Pancreas (tissue), 10 donors: Measurements from ENCODE around the gene METTL27. TPM values are rescaled to one million over a fixed set of nuclear protein-coding genes. Genes with fewer than 3 reads are reported as not detected.

Experiments
- ATAC-seq, 4 donors: fragments of 200-7000 bp; cut with Tn5 transposase; one replicate each; pipeline versions ENCODE4 v1.8.0 to v1.9.1; 2020; ENCODE audit warnings: mild to moderate bottlenecking in 4 of 4, moderate library complexity in 4 of 4
- DNase-seq, 6 donors: peaks; one replicate each; pipeline ENCODE4 v3.0.0-alpha.2; 2020
- FAIRE-seq: peaks from 2 replicates; lab custom pipeline; 2012; peaks lifted over from hg19 to GRCh38; lab: Jason Lieb, UNC
- H3K27ac ChIP-seq, 4 donors: fragments of 200-600 bp; sonication (generic); 1 replicate in 3 of 4; 2 replicates in 1 of 4; pipeline versions ENCODE4 v1.5.0 to v1.8.0; 2020
- H3K27me3 ChIP-seq, 4 donors: fragments of 200-600 bp; one replicate each; pipeline ENCODE4 v1.8.0; 2021
- H3K36me3 ChIP-seq, 3 donors: fragments of 200-600 bp; sonication (generic) in 1 of 3; one replicate each; pipeline versions ENCODE4 v1.5.0 to v1.8.0; 2020 to 2021
- H3K4me1 ChIP-seq, 3 donors: fragments of 200-600 bp; one replicate each; pipeline ENCODE4 v1.8.0; 2021
- H3K4me3 ChIP-seq, 4 donors: fragments of 200-600 bp; sonication (generic) in 2 of 4; one replicate each; pipeline versions ENCODE4 v1.5.0 to v1.8.0; 2020 to 2021
- H3K9me3 ChIP-seq, 4 donors: fragments of 200-600 bp; one replicate each; pipeline ENCODE4 v1.8.0; 2021
- WGBS, 2 donors: extraction: QIAGEN DNeasy Blood & Tissue Kit; methylation state at CpG; one replicate each; pipeline ENCODE4 v1.1.7; 2013; 5-methylcytosine and 5-hydroxymethylcytosine counted together
- intact Hi-C, 3 donors: fragments of 100-400 bp; cut with DNase I; formaldehyde crosslinking; loops; one replicate each; pipeline versions ENCODE4 v1.11.1 to v1.14.2; 2022
- polyA plus RNA-seq, 2 donors: library from polyadenylated mRNA; stranded (reverse); fragments of 200-250 nt; gene quantifications; one replicate each; pipeline ENCODE4 v1.2.3, GENCODE V29; 2013
- total RNA-seq, 6 donors: library from RNA; stranded (reverse); fragmentation: NEBNext Ultra II Directional in 4 of 6; extraction: Animal tissue kit (Norgen Biotek cat#: 25700) in 4 of 6; gene quantifications; one replicate each; pipeline versions ENCODE4 v1.2.1 to v1.2.4, GENCODE V29; 2021 to 2023
- TF ChIP-seq, protein P1 (sequence below), 4 donors: fragments of 200-600 bp; sonication (generic) in 3 of 4; IDR thresholded peaks; one replicate each; pipeline versions ENCODE4 v1.5.0 to v1.8.0; 2021; ENCODE audit warnings: antibody characterized with exemption in 4 of 4
- donor health status: healthy with polysubstance abuse.
- donor health status: DM: no; HTN: no; CAD: no; lungs with moderate emphysema.
- donor health status: DM: no; HTN: no; CAD: no.
- donor health status: control.
- donor health status: control.
- donor health status: Bipolar disorder and iron deficiency.
- donor health status: DM: yes; HTN: yes; CAD: no.
- donor health status: DM: no; HTN: no; CAD: no.
- donor health status: DM: no; HTN: no; CAD: no.
- donor health status: DM: yes; HTN: yes; CAD: no.

METTL27 gene
- total and polyA plus RNA-seq, 8 donors, result 3.0 to 11.2 (median 5.5) TPM

DNA sequence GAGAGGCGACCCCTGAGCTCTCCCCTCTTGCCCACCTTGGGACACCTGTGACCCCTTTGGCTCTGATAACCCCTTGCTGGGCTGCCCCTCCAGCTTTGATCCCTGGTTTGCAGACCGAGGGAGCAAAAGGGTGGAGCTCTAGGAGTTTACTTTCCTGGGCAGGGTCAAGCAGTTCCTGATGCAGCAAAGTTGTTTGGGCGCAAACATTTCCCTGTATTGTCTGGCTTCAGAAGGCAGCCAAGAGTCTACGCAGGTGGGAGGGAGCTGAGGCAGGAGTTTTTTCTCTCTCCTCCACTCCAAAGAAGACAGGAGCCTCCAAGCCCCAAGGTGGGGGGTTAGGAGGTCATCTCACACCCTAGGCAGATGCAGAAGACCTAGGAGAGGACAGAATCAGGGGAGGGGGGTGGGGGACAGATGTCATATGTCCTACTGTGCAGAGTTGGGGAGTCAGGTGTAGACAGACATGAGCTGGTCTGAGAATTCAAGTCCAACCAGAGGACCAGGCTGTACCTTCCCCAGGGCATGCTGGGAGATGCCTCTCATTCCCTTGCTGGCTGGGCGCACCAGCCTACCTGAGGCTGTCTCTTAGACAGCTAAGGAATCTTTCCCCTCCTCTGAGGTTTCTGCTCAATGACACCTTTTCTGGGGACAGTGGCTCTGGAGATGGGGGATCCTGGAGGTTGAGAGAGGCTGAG, 39.2 kb upstream of the METTL27 start:
- TF ChIP-seq, protein P1, sequence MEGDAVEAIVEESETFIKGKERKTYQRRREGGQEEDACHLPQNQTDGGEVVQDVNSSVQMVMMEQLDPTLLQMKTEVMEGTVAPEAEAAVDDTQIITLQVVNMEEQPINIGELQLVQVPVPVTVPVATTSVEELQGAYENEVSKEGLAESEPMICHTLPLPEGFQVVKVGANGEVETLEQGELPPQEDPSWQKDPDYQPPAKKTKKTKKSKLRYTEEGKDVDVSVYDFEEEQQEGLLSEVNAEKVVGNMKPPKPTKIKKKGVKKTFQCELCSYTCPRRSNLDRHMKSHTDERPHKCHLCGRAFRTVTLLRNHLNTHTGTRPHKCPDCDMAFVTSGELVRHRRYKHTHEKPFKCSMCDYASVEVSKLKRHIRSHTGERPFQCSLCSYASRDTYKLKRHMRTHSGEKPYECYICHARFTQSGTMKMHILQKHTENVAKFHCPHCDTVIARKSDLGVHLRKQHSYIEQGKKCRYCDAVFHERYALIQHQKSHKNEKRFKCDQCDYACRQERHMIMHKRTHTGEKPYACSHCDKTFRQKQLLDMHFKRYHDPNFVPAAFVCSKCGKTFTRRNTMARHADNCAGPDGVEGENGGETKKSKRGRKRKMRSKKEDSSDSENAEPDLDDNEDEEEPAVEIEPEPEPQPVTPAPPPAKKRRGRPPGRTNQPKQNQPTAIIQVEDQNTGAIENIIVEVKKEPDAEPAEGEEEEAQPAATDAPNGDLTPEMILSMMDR (IDR thresholded peaks at IDR 0.05), result no peak
- Histone ChIP-seq H3K4me1 (no peaks in the 10 kb centered on the region), H3K27ac (no peak overlapping the region), H3K36me3 (no peaks in the 10 kb centered on the region), H3K4me3 (no peak overlapping the region), H3K9me3 (no peaks in the 10 kb centered on the region), H3K27me3 (no peaks in the 10 kb centered on the region)
- intact Hi-C loops, result no loop called here
- FAIRE-seq (no peak), DNase-seq (no peak), ATAC-seq (peak in 1 of 4 donors; percentile 19)
- WGBS, 2 donors, result 31 to 32% methylated on average over 5 of the region's 5 CpGs

DNA sequence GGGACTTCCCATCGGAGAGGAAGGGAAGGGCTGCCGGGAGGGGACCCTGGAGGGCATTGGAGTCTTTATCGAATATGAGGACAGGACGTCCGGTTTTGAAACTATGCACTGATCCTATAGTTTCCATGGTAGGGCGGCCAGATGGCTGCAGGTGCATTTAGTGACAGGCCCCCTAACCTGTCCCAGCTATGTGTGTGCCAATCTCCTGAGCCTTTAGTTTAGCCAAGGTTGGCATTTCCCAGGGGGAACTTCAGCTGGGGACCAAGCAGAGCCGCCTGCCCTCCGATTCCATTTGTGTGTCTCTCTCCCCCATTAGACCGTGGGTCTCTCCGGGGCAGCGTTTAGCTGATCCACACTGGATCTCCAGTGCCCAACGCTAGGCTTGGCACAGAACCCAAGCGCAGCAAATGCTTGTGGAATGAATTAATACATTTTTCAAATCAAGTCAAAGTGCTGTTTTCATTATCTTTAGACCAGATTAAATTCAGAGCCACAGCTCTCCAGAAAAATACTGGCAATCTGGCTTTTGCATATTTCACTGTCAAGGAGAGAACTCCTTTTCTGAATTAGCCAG, 38.5 kb upstream of the METTL27 start:
- Histone ChIP-seq H3K4me1 (no peaks in the 10 kb centered on the region), H3K9me3 (no peaks in the 10 kb centered on the region), H3K27me3 (no peaks in the 10 kb centered on the region), H3K36me3 (no peaks in the 10 kb centered on the region), H3K4me3 (no peak overlapping the region), H3K27ac (no peak overlapping the region)
- WGBS, 2 donors, result 49 to 71% methylated on average over 13 of the region's 13 CpGs
- no peak for ATAC-seq
- intact Hi-C loops, result no loop called here
- no peak for FAIRE-seq
- TF ChIP-seq, protein P1 (IDR thresholded peaks at IDR 0.05), result no peak
- no peak for DNase-seq

DNA sequence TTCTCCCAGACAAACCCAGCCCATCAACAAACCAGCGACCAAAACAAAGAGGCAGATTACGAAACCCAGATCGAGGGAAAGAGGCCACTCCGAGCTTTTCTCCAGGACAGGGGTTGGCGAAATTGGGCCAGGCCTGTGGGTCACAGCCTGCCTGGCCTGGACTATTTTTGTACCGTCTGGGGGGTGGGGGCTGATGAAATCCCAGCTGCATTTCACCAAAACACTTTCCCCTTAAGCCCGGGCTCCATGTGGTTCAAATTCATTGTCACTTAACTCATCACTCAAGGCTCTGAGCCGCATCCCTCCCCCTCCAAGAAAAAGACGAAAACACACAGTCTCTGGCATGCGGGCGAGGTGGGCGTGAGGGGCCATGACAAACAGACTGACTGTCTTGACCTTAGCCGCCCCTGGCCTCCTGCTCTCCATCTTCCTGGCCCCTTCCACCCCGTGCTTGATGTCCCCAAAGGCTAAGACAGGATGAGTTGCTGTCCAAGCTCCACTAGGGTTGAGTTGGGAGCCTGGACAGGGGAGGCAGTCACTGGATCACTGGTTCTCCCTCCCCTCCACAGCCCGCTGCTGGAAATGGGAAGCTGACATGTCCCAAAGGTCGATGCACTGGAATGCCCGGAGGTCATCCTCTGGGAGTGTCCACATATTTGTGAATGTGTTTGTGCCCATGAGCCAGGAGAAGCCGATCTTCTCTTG, 37.8 kb upstream of the METTL27 start:
- TF ChIP-seq, protein P1 (IDR thresholded peaks at IDR 0.05), result no peak
- no peaks in the 10 kb centered on the region for H3K36me3 ChIP-seq
- H3K27ac ChIP-seq, result no peak overlapping the region
- FAIRE-seq (no peak), ATAC-seq (peak in 1 of 4 donors; percentile 48), DNase-seq (no peak)
- H3K4me3 ChIP-seq, result no peak overlapping the region
- H3K27me3 ChIP-seq, result no peaks in the 10 kb centered on the region
- 49 to 58% methylated on average over 18 of the region's 18 CpGs for whole genome bisulfite sequencing, 2 donors
- H3K9me3 ChIP-seq, result no peaks in the 10 kb centered on the region
- intact Hi-C loops, result loop anchor here in 2 of 3 donors (10.0 kb wide), 2 partner anchors 125 to 145 kb away; partner anchors contain the start of gene ELN (in 1 of the 2)
- H3K4me1 ChIP-seq, result no peaks in the 10 kb centered on the region

DNA sequence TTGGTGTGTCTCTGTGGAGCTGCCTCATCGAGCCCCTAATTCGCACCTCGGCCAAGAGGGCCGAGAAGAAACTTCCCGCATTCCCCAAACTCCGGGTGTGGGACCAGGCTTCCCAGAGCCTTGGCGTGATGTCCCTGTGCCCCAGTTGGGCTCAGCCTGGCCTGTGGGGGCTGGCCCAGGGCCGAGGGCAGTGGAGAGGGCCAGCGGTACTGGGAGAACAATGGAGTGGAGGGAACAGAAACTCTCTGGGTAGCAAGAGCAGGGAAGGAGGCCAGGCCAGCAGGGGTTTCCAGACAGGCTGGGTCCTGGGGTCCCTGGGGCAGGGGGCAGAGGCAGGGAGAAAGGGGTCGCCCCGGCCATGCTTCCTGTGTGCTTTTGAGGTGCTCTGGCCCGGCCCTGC, 34.7 kb upstream of the METTL27 start:
- Histone ChIP-seq H3K27ac (no peak overlapping the region), H3K36me3 (no peaks in the 10 kb centered on the region), H3K9me3 (no peaks in the 10 kb centered on the region), H3K4me1 (no peaks in the 10 kb centered on the region), H3K27me3 (no peaks in the 10 kb centered on the region), H3K4me3 (no peak overlapping the region)
- DNase-seq (peak in 1 of 6 donors; percentile 9), FAIRE-seq (no peak), ATAC-seq (no peak)
- TF ChIP-seq, protein P1 (IDR thresholded peaks at IDR 0.05), result no peak
- intact Hi-C loops, result loop anchor here in 2 of 3 donors (10.0 kb wide), 2 partner anchors 128 to 148 kb away; partner anchors contain the start of gene ELN (in 1 of the 2)
- WGBS, 2 donors, result 78 to 85% methylated on average over 12 of the region's 12 CpGs
